Kidney epithelial cell (primary cell): ENCODE data around the gene ADAMTS6. TPM values are rescaled to one million over a fixed set of nuclear protein-coding genes. Genes with fewer than 3 reads are reported as not detected.

Experiments used
- DNase-seq: peaks from one replicate; pipeline ENCODE4 v3.0.0-alpha.2; 2010; ENCODE audit warnings: low read depth
- H3K27me3 ChIP-seq: 2 replicates; pipeline ENCODE4 v1.6.0; 2011; ENCODE audit warnings: low read length; ENCODE audit not compliant: control insufficient read depth, insufficient read depth
- H3K36me3 ChIP-seq: 2 replicates; pipeline ENCODE4 v1.5.1; 2011; ENCODE audit warnings: low read length; ENCODE audit not compliant: control insufficient read depth, insufficient read depth
- H3K4me3 ChIP-seq: 2 replicates; pipeline ENCODE4 v1.5.1; 2011; ENCODE audit warnings: low read depth, mild to moderate bottlenecking, control low read depth, low read length
- total RNA-seq: library from RNA; depleted of rRNA; stranded (reverse); fragments of >200 nt; gene quantifications from 2 replicates; pipeline ENCODE4 v1.2.3, GENCODE V29; 2015
- TF ChIP-seq, protein P1 (sequence below): IDR thresholded peaks from 2 replicates; pipeline ENCODE4 v1.5.1; 2011; ENCODE audit warnings: mild to moderate bottlenecking, moderate library complexity, low read length, control low read depth, inconsistent platforms; ENCODE audit not compliant: insufficient read depth, poor library complexity, severe bottlenecking

Gene ADAMTS6
- total RNA-seq, 1 donor from 2014 or later, result 15.3 TPM

GRCh38 chr5:65100911-65101631, 380.6 kb downstream of the ADAMTS6 start:
- TF ChIP-seq, protein P1, sequence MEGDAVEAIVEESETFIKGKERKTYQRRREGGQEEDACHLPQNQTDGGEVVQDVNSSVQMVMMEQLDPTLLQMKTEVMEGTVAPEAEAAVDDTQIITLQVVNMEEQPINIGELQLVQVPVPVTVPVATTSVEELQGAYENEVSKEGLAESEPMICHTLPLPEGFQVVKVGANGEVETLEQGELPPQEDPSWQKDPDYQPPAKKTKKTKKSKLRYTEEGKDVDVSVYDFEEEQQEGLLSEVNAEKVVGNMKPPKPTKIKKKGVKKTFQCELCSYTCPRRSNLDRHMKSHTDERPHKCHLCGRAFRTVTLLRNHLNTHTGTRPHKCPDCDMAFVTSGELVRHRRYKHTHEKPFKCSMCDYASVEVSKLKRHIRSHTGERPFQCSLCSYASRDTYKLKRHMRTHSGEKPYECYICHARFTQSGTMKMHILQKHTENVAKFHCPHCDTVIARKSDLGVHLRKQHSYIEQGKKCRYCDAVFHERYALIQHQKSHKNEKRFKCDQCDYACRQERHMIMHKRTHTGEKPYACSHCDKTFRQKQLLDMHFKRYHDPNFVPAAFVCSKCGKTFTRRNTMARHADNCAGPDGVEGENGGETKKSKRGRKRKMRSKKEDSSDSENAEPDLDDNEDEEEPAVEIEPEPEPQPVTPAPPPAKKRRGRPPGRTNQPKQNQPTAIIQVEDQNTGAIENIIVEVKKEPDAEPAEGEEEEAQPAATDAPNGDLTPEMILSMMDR, result peak; percentile 75
- no peaks in the 10 kb centered on the region for H3K36me3 ChIP-seq
- H3K27me3 ChIP-seq, result no peaks in the 10 kb centered on the region
- DNase-seq, result no peak
- H3K4me3 ChIP-seq, result no peak overlapping the region

Other genes starting within 250 kb of the ADAMTS6 start
- 10.4 and 18.4 TPM in 2 replicates for gene CENPK, start 81.2 kb upstream of the ADAMTS6 start, total RNA-seq
- gene PPWD1, start 81.4 kb upstream of the ADAMTS6 start, total RNA-seq, result 19.6 and 22.9 TPM in 2 replicates
- gene TRIM23, start 142.4 kb upstream of the ADAMTS6 start, total RNA-seq, result 9.9 and 10.8 TPM in 2 replicates
- 1.6 and 3.1 TPM in 2 replicates for gene SHLD3, start 143.1 kb upstream of the ADAMTS6 start, total RNA-seq
- gene TRAPPC13, start 143.1 kb upstream of the ADAMTS6 start, total RNA-seq, result 18.8 and 19.0 TPM in 2 replicates
- gene SGTB, start 240.2 kb upstream of the ADAMTS6 start, total RNA-seq, result 10.5 and 12.4 TPM in 2 replicates
- gene NLN, start 240.3 kb upstream of the ADAMTS6 start, total RNA-seq, result 31.0 and 35.2 TPM in 2 replicates